Naive thymus-derived CD4-positive, alpha-beta T cell (primary cell): ENCODE measurements around the gene NOC4L. TPM values are rescaled to one million over a fixed set of nuclear protein-coding genes. Genes with fewer than 3 reads are reported as not detected.
A peak's percentile ranks its signal among the peaks of the same experiment; 100 is the strongest.

Source experiments
- ATAC-seq: fragments of 150-1000 bp; cut with Tn5 transposase; 2 replicates; pipeline ENCODE4 v1.10.0; 2021; ENCODE audit warnings: mild to moderate bottlenecking, moderate library complexity
- CTCF ChIA-PET: fragments of 350-600 bp; sonication (Branson Sonifier 250); formaldehyde crosslinking; loops from one replicate; lab custom pipeline; 2021; ENCODE audit warnings: antibody characterized with exemption; lab: Charles Lee
- POLR2A ChIA-PET: fragments of 350-600 bp; sonication (Branson Sonifier 250); formaldehyde crosslinking; loops from one replicate; lab custom pipeline; 2021; ENCODE audit warnings: antibody characterized with exemption, inconsistent platforms; lab: Charles Lee
- DNase-seq, 9 donors: peaks; one replicate each; pipeline versions ENCODE4 v3.0.0 to v3.0.0-alpha.2; 2020 to 2022; ENCODE audit warnings: mixed read lengths in 1 of 9
- H3K27ac ChIP-seq: one replicate; pipeline ENCODE4 v1.7.0; 2013; ENCODE audit warnings: mild to moderate bottlenecking, low read depth, low read length, moderate library complexity
- H3K27me3 ChIP-seq, 2 donors: one replicate each; pipeline ENCODE4 v1.7.0; 2013; ENCODE audit warnings: low read length in 2 of 2, mild to moderate bottlenecking in 2 of 2, moderate library complexity in 2 of 2; ENCODE audit not compliant: control insufficient read depth in 2 of 2, insufficient read depth in 2 of 2
- H3K36me3 ChIP-seq, 3 experiments: 1 replicate in 2 of 3; 2 replicates in 1 of 3; pipeline ENCODE4 v1.7.0; 2013; ENCODE audit warnings: low read length in 3 of 3, mild to moderate bottlenecking in 3 of 3, moderate library complexity in 1 of 3; ENCODE audit not compliant: insufficient read depth in 3 of 3, control insufficient read depth in 2 of 3
- H3K4me1 ChIP-seq, 2 donors: one replicate each; pipeline ENCODE4 v1.7.0; 2013; ENCODE audit warnings: low read length in 2 of 2, mild to moderate bottlenecking in 2 of 2, moderate library complexity in 1 of 2; ENCODE audit not compliant: control insufficient read depth in 2 of 2, insufficient read depth in 2 of 2
- H3K4me3 ChIP-seq: 2 replicates; pipeline ENCODE4 v1.7.0; 2013; ENCODE audit warnings: mild to moderate bottlenecking, low read length
- H3K9me3 ChIP-seq, 3 experiments: 1 replicate in 2 of 3; 2 replicates in 1 of 3; pipeline ENCODE4 v1.7.0; 2013; ENCODE audit warnings: low read length in 3 of 3; ENCODE audit not compliant: control insufficient read depth in 2 of 3
- H3K27ac Mint-ChIP-seq, 9 donors: one replicate each; pipeline ENCODE4 v1.8.0; 2020 to 2022; ENCODE audit warnings: mixed read lengths in 9 of 9, mild to moderate bottlenecking in 8 of 9, moderate library complexity in 5 of 9, inconsistent platforms in 2 of 9
- H3K27me3 Mint-ChIP-seq, 5 donors: one replicate each; pipeline ENCODE4 v1.8.0; 2021 to 2022; ENCODE audit warnings: mixed read lengths in 5 of 5, mild to moderate bottlenecking in 1 of 5
- H3K36me3 Mint-ChIP-seq, 5 donors: one replicate each; pipeline ENCODE4 v1.8.0; 2020 to 2022; ENCODE audit warnings: mixed read lengths in 5 of 5, mild to moderate bottlenecking in 3 of 5, inconsistent platforms in 1 of 5
- H3K4me1 Mint-ChIP-seq, 7 donors: one replicate each; pipeline ENCODE4 v1.8.0; 2020 to 2022; ENCODE audit warnings: mixed read lengths in 7 of 7, mild to moderate bottlenecking in 3 of 7, inconsistent platforms in 1 of 7
- H3K4me3 Mint-ChIP-seq, 10 donors: one replicate each; pipeline ENCODE4 v1.8.0; 2020 to 2022; ENCODE audit warnings: mild to moderate bottlenecking in 10 of 10, mixed read lengths in 10 of 10, moderate library complexity in 6 of 10, inconsistent platforms in 2 of 10
- H3K9me3 Mint-ChIP-seq, 11 donors: one replicate each; pipeline ENCODE4 v1.8.0; 2020 to 2022; ENCODE audit warnings: mixed read lengths in 11 of 11, mild to moderate bottlenecking in 4 of 11, inconsistent platforms in 1 of 11, moderate library complexity in 1 of 11
- intact Hi-C, 2 donors: fragments of 100-400 bp; cut with micrococcal nuclease; formaldehyde crosslinking; loops; one replicate each; pipeline ENCODE4 v1.15.1; 2023
- polyA plus RNA-seq, 2 donors: library from polyadenylated mRNA; unstranded; fragments of 300-500 nt; fragmentation: Illumina TruSeq; gene quantifications; one replicate each; pipeline ENCODE4 v1.2.3, GENCODE V29; 2021
- total RNA-seq, 6 experiments: library from RNA in 5 of 6; stranded (reverse) in 5 of 6; gene quantifications; 1 replicate in 5 of 6; 2 replicates in 1 of 6; pipeline ENCODE4 v1.2.3 and lab custom pipeline; 2021 to 2026

Gene NOC4L
- total and polyA plus RNA-seq, 7 experiments from 2014 or later, result 16.9 to 29.0 (median 21.1) TPM

DNA sequence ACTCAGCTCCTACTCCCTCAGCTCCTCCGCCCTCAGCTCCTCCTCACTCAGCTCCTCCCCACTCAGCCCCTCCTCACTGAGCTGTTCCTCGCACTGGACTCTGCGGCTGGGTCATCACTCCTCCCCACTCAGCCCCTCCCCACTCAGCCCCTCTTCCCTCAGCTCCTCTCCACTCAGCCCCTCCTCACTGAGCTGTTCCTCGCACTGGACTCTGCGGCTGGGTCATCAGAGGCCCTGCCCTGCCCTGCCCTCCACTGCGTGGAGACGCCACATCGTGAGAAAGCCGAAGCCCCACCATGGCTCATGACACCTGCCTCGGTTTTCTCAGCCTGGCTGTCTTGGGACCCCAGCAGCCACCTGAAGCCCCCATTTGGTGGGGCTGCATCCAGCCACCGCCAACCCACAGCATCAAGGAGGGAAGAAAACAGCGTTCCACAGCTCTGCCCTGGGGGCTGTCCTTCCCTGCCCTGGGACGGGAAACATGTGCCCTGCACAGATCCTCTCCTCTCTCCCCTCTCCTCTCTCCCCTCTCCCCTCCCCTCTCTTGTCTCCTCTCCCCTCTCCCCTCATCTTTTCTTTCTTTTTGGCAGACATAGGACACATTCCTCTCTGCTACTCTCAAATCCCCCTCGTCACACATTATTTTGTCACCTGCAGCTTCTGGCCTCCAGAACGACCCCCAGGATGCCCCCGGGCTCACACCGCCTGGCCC is 17.7 kb downstream of the NOC4L start:
- intact Hi-C loops, result loop anchor here (1.0 to 2.0 kb wide), 2 partner anchors 27 to 57 kb away; no protein-coding TSS in a partner anchor
- H3K27ac ChIP-seq, result no peak overlapping the region
- DNase-seq, result no peak

DNA sequence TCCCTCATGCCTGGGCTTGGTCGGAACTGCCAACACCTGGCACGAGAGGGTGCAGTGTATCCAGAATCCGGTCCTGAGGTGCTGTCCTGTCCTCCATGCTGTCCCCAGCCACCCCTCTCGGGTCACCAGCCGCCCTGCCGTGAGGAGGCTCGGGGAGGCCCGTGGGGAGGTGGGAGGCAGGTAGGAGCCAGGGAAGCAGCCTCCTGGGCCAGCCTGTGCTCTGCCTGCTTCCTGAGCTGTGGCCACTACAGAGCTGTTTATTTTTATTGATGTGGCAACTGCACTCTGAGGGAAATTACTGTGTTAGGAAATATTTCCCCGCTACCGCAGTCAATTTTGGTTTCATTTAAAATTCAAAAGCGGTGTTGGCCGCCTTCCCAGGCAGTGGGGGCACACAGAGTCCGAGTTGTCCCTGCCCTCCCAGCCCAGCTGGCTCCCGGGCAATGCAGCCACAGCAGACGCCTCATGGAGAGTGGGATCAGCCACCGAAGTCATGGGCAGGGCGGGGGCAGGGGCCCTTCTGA is 18.3 kb downstream of the NOC4L start:
- intact Hi-C loops, result loop anchor here (1.0 to 2.0 kb wide), 2 partner anchors 27 to 56 kb away; no protein-coding TSS in a partner anchor
- no peak overlapping the region for H3K4me3 ChIP-seq
- H3K27ac ChIP-seq, result no peak overlapping the region

More for the DNA sequence above, 17.7 kb downstream of the NOC4L start:
- Mint-ChIP-seq H3K27me3 (no peaks in the 10 kb centered on the region), H3K4me3 (peak overlapping the region in 2 of 10 donors; percentile 12 to 69), H3K27ac (no peak overlapping the region), H3K36me3 (peaks cover 0 to 2% (median 0%) of the 10 kb centered on the region in 5 donors), H3K9me3 (peaks cover 0 to 10% (median 0%) of the 10 kb centered on the region in 11 donors), H3K4me1 (peaks cover 11 to 26% (median 16%) of the 10 kb centered on the region in 7 donors)
- no peaks in the 10 kb centered on the region for H3K9me3 ChIP-seq
- CTCF ChIA-PET, result interaction anchor here (0.6 to 2.0 kb wide), 5 partner anchors 13 to 115 kb away, joined by 3 to 6 read pairs (median 3); no protein-coding TSS in a partner anchor
- POLR2A ChIA-PET, result interaction anchor here (2.8 kb wide), 1 partner anchor 17 kb away, joined by 10 read pairs; no protein-coding TSS in a partner anchor
- peaks cover 0 to 11% (median 0%) of the 10 kb centered on the region in 3 experiments for H3K36me3 ChIP-seq
- H3K4me1 ChIP-seq, result peaks cover 0 to 24% of the 10 kb centered on the region in 2 donors
- no peak overlapping the region for H3K4me3 ChIP-seq
- no peaks in the 10 kb centered on the region for H3K27me3 ChIP-seq
- peak; percentile 1 for ATAC-seq

DNA sequence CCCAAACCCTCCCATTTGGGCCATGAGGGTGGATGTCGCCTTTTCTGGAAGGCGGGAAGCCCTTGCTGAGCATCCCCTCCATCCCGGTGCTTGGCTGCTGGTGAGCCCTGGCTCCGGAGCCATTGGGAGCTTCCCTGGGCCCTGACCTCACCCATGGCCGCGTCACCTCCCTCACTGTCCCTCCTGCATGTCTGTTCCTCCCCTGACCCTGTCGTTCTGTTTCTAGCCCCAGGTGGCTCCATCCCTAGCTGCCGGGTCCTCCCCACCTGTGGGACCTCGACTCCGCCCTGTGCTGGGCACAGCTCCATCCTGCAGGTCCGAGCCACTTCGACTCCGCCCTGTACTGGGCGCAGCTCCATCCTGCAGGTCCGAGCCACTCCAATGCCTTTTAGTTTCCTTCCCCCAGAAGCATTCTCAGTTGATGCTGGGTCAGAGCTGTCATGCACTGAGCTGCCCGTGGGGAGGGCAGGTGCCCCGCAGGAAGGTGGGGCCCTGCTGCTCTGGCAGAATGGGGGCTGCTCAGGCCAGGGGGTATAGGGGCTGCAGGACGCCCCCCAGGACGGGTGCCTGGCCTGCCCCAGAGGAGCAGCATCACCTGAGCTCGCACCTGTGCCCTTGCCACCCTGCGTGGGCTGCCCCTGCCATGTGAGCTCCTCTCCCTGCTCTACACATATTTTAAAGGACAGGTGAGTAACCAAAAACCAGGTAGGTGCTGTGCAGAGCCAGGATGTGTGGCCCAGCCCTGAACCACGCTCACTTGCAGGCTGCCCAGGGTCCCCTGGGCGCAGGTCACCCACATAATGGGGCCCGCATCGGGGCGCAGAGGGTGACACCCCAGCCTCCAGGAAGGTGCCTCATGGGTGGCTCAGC is 19.0 kb downstream of the NOC4L start:
- Mint-ChIP-seq H3K27me3 (no peaks in the 10 kb centered on the region), H3K27ac (peak overlapping the region in 2 of 9 donors; percentile 22 to 62), H3K4me3 (peak overlapping the region in 8 of 10 donors; percentile 23 to 69 (median 58)), H3K4me1 (peaks cover 11 to 27% (median 16%) of the 10 kb centered on the region in 7 donors), H3K9me3 (peaks cover 0 to 13% (median 0%) of the 10 kb centered on the region in 11 donors), H3K36me3 (peaks cover 0 to 4% (median 0%) of the 10 kb centered on the region in 5 donors)
- DNase-seq (no peak), ATAC-seq (no peak)
- Histone ChIP-seq H3K9me3 (no peaks in the 10 kb centered on the region), H3K4me1 (peaks cover 0 to 24% of the 10 kb centered on the region in 2 donors), H3K27ac (no peak overlapping the region), H3K4me3 (no peak overlapping the region), H3K27me3 (no peaks in the 10 kb centered on the region), H3K36me3 (peaks cover 0 to 1% (median 0%) of the 10 kb centered on the region in 3 experiments)
- ChIA-PET CTCF (interaction anchor here (1.1 to 2.0 kb wide), 3 partner anchors 9 to 56 kb away, joined by 4 to 6 read pairs (median 6); no protein-coding TSS in a partner anchor), POLR2A (interaction anchor here (1.1 to 2.8 kb wide), 2 partner anchors 16 to 26 kb away, joined by 6 to 10 read pairs; no protein-coding TSS in a partner anchor)
- intact Hi-C loops, result loop anchor here in 1 of 2 donors (2.0 kb wide), 1 partner anchor 56 kb away; no protein-coding TSS in a partner anchor

More for the DNA sequence above, 18.3 kb downstream of the NOC4L start:
- ChIA-PET CTCF (interaction anchor here (0.9 to 2.0 kb wide), 4 partner anchors 9 to 57 kb away, joined by 3 to 6 read pairs (median 5); no protein-coding TSS in a partner anchor), POLR2A (interaction anchor here (1.1 to 2.8 kb wide), 2 partner anchors 16 to 27 kb away, joined by 6 to 10 read pairs; no protein-coding TSS in a partner anchor)
- Mint-ChIP-seq H3K4me3 (peak overlapping the region in 7 of 10 donors; percentile 17 to 69 (median 58)), H3K4me1 (peaks cover 11 to 26% (median 16%) of the 10 kb centered on the region in 7 donors), H3K27me3 (no peaks in the 10 kb centered on the region), H3K36me3 (peaks cover 0 to 4% (median 0%) of the 10 kb centered on the region in 5 donors), H3K9me3 (peaks cover 0 to 13% (median 0%) of the 10 kb centered on the region in 11 donors), H3K27ac (no peak overlapping the region)
- ATAC-seq (peak; percentile 83), DNase-seq (peak in 1 of 9 donors; percentile 44)
- Histone ChIP-seq H3K9me3 (no peaks in the 10 kb centered on the region), H3K4me1 (peaks cover 0 to 24% of the 10 kb centered on the region in 2 donors), H3K36me3 (peaks cover 0 to 8% (median 0%) of the 10 kb centered on the region in 3 experiments), H3K27me3 (no peaks in the 10 kb centered on the region)

DNA sequence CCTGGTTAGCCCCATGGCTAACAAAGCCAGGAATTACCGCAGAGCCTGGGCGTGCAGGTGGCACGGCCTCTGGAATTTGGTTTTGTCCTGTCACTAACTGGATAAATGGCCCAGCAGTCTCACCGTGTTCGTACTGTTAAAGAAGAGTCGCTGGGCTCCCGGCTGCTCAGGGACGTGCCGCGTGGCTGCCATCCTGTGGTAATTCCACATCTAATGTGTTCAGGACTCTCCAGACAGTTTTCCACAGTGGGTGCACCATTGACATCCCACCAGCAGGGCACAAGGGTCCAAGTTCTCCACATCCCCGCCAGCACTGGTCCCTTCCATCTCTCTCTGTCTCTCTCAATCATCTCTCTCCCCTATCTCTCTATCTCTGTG is 19.6 kb downstream of the NOC4L start:
- Histone ChIP-seq H3K27ac (no peak overlapping the region), H3K9me3 (no peaks in the 10 kb centered on the region), H3K4me3 (no peak overlapping the region), H3K4me1 (peaks cover 0 to 24% of the 10 kb centered on the region in 2 donors), H3K36me3 (no peaks in the 10 kb centered on the region), H3K27me3 (no peaks in the 10 kb centered on the region)
- intact Hi-C loops, result loop anchor here in 1 of 2 donors (2.0 kb wide), 1 partner anchor 55 kb away; no protein-coding TSS in a partner anchor
- Mint-ChIP-seq H3K27me3 (no peaks in the 10 kb centered on the region), H3K4me3 (peak overlapping the region in 7 of 10 donors; percentile 6 to 69 (median 26)), H3K27ac (peak overlapping the region in 1 of 9 donors; percentile 2), H3K9me3 (peaks cover 0 to 13% (median 0%) of the 10 kb centered on the region in 11 donors), H3K36me3 (peaks cover 0 to 4% (median 0%) of the 10 kb centered on the region in 5 donors), H3K4me1 (peaks cover 11 to 27% (median 16%) of the 10 kb centered on the region in 7 donors)
- ATAC-seq (no peak), DNase-seq (no peak)
- POLR2A ChIA-PET, result interaction anchor here (1.1 kb wide), 1 partner anchor 26 kb away, joined by 6 read pairs; no protein-coding TSS in a partner anchor
- CTCF ChIA-PET, result interaction anchor here (1.4 to 2.0 kb wide), 2 partner anchors 10 to 55 kb away, joined by 6 read pairs; no protein-coding TSS in a partner anchor

DNA sequence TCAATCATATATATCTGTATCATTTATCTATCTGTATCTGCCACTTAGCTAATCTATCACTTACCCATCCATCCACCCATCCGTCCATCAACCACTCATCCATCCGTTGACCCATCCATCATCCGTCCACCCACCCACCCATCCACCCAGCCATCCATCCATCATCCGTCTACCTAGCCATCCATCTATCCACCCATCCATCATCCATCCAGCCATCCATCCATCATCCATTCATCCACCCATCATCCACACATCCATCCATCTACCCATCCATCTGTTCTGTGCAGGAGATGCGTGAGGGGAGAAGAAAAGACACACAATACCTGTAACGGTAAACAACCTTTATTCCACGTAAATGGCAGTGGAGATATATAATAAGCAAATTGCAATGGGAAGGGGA is 20.2 kb downstream of the NOC4L start:
- Histone ChIP-seq H3K4me3 (no peak overlapping the region), H3K4me1 (peaks cover 0 to 24% of the 10 kb centered on the region in 2 donors), H3K9me3 (no peaks in the 10 kb centered on the region), H3K27ac (no peak overlapping the region), H3K36me3 (no peaks in the 10 kb centered on the region), H3K27me3 (no peaks in the 10 kb centered on the region)
- H3K9me3 Mint-ChIP-seq, result peaks cover 0 to 13% (median 0%) of the 10 kb centered on the region in 11 donors
- intact Hi-C loops, result no loop called here
- H3K27ac Mint-ChIP-seq, result peak overlapping the region in 1 of 9 donors; percentile 2
- no peaks in the 10 kb centered on the region for H3K27me3 Mint-ChIP-seq
- peaks cover 11 to 27% (median 16%) of the 10 kb centered on the region in 7 donors for H3K4me1 Mint-ChIP-seq
- H3K36me3 Mint-ChIP-seq, result peaks cover 0 to 4% (median 0%) of the 10 kb centered on the region in 5 donors
- no peak for DNase-seq
- CTCF ChIA-PET, result no interaction called here
- ATAC-seq, result no peak
- peak overlapping the region in 5 of 10 donors; percentile 13 to 69 (median 45) for H3K4me3 Mint-ChIP-seq
- POLR2A ChIA-PET, result no interaction called here
